BLaER1 treated with 17β-estradiol and CSF1 and Interleukin-3, amounts not matched to agents 10 nM and 100 nM (cell line): Measurements from ENCODE around the gene TBCEL.

Source experiments
- H3K27ac ChIP-seq, 11 experiments: shearing (Covaris generic); formaldehyde crosslinking; 2 replicates each; pipeline ENCODE4 v1.8.1; 2022
- H3K27me3 ChIP-seq, 11 experiments: shearing (Covaris generic); formaldehyde crosslinking; 2 replicates each; pipeline ENCODE4 v1.8.1; 2022
- H3K36me3 ChIP-seq, 11 experiments: shearing (Covaris generic); formaldehyde crosslinking; 2 replicates each; pipeline ENCODE4 v1.8.1; 2022
- H3K4me1 ChIP-seq, 10 experiments: shearing (Covaris generic); formaldehyde crosslinking; 2 replicates each; pipeline ENCODE4 v1.8.1; 2022
- H3K4me2 ChIP-seq, 11 experiments: shearing (Covaris generic); formaldehyde crosslinking; 2 replicates each; pipeline ENCODE4 v1.8.1; 2022
- H3K4me3 ChIP-seq, 10 experiments: shearing (Covaris generic); formaldehyde crosslinking; 2 replicates each; pipeline ENCODE4 v1.8.1; 2022
- H3K9ac ChIP-seq, 11 experiments: shearing (Covaris generic); formaldehyde crosslinking; 2 replicates each; pipeline ENCODE4 v1.8.1; 2022
- H3K9me3 ChIP-seq, 11 experiments: shearing (Covaris generic); formaldehyde crosslinking; replicated peaks in 1 of 11; 2 replicates each; pipeline ENCODE4 v1.8.1; 2022
- H4K20me1 ChIP-seq, 11 experiments: shearing (Covaris generic); formaldehyde crosslinking; 2 replicates each; pipeline ENCODE4 v1.8.1; 2022
- Cebpa-rat ChIP-seq, 11 experiments: shearing (Covaris generic); IDR thresholded peaks; 2 replicates each; pipeline ENCODE4 v1.8.1; 2022

TBCEL gene

DNA sequence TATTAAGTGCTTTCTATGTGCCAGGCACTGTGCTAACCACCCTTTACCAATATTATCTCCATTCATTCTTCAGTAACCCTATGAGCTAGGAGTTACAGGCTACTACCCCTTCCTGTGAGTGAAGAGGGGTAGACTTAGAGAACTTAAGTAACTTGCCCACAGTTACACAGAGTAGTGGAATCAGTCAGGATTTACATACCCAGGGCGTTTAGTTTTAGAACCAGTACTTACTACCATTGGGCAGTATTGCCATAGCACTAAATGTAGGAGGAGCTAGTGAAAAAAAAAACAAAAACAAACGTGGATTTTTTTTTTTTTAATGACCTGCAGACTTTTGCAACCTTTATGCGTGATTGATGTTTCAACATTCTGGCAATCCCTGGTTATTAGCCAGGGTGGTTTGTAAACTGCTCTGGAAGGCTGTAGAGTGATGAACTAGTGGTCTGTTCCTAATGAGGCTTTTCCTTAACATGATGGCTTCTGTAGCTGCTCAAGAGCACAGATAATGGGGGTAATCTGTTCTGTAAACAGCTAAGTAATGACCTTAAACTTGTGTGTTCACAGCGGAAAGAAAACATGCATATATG lies 11.4 kb downstream of the TBCEL start:
- peaks cover 0 to 98% (median 9%) of the 10 kb centered on the region in 11 experiments; a peak in 11 of 22 replicates for H4K20me1 ChIP-seq
- no peak overlapping the region for H3K9ac ChIP-seq
- peaks cover 0 to 20% (median 0%) of the 10 kb centered on the region in 11 experiments; a peak in 6 of 22 replicates for H3K36me3 ChIP-seq
- H3K9me3 ChIP-seq: peaks cover 0 to 7% (median 0%) of the 10 kb centered on the region in 11 experiments; a peak in 2 of 22 replicates
- peaks cover 0 to 5% (median under 1%) of the 10 kb centered on the region in 10 experiments; a peak in 6 of 20 replicates for H3K4me1 ChIP-seq
- H3K4me3 ChIP-seq: no peak overlapping the region
- no peak for TF ChIP-seq Cebpa-rat (IDR thresholded peaks at IDR 0.05)
- no peaks in the 10 kb centered on the region for H3K27me3 ChIP-seq
- H3K4me2 ChIP-seq: no peak overlapping the region
- H3K27ac ChIP-seq: no peak overlapping the region

- Histone ChIP-seq H3K4me3 (no peak overlapping the region), H3K27ac (no peak overlapping the region), H3K4me2 (no peak overlapping the region), H3K4me1 (0 out of 20 replicates have a peak, but pooled peaks cover 0 to 5% (median 0%) of the 10 kb centered on the region in 10 experiments), H3K27me3 (no peaks in the 10 kb centered on the region), H3K36me3 (peaks cover 0 to 15% (median 0%) of the 10 kb centered on the region in 11 experiments; a peak in 6 of 22 replicates), H3K9me3 (peaks cover 0 to 7% (median 0%) of the 10 kb centered on the region in 11 experiments; a peak in 2 of 22 replicates), H3K9ac (no peak overlapping the region), H4K20me1 (peaks cover 0 to 96% (median 9%) of the 10 kb centered on the region in 11 experiments; a peak in 11 of 22 replicates)
- TF ChIP-seq Cebpa-rat (IDR thresholded peaks at IDR 0.05): no peak
Measured at GRCh38 chr11:121035780-121036179, 11.9 kb downstream of the TBCEL start.

DNA sequence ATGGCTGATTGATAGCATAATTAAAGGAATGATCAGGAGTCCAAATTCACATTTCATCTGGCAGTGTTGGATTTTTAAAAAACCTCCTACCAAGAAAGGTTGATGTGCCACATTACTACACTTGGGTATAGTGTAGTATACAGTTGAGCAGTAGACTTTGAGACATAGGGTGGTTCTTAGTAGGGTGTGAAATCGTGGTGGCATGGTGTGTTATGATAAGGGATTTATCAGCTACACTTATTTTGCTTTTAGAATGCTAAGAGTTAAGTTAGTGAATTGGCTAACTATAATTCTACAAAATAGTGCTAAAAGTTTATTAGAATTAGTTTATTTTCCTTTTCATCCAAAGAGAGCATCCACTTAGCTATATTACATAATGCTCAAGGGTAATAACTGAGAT lies 13.1 kb downstream of the TBCEL start:
- Histone ChIP-seq H4K20me1 (peaks cover 0 to 97% (median 9%) of the 10 kb centered on the region in 11 experiments; a peak in 11 of 22 replicates), H3K9me3 (no peaks in the 10 kb centered on the region), H3K27ac (no peak overlapping the region), H3K4me1 (0 out of 20 replicates have a peak, but pooled peaks cover 0 to 5% (median 0%) of the 10 kb centered on the region in 10 experiments), H3K4me3 (no peak overlapping the region), H3K27me3 (no peaks in the 10 kb centered on the region), H3K36me3 (peaks cover 0 to 5% (median 0%) of the 10 kb centered on the region in 11 experiments; a peak in 1 of 22 replicates), H3K4me2 (no peak overlapping the region), H3K9ac (no peak overlapping the region)
- TF ChIP-seq Cebpa-rat (IDR thresholded peaks at IDR 0.05): no peak

DNA sequence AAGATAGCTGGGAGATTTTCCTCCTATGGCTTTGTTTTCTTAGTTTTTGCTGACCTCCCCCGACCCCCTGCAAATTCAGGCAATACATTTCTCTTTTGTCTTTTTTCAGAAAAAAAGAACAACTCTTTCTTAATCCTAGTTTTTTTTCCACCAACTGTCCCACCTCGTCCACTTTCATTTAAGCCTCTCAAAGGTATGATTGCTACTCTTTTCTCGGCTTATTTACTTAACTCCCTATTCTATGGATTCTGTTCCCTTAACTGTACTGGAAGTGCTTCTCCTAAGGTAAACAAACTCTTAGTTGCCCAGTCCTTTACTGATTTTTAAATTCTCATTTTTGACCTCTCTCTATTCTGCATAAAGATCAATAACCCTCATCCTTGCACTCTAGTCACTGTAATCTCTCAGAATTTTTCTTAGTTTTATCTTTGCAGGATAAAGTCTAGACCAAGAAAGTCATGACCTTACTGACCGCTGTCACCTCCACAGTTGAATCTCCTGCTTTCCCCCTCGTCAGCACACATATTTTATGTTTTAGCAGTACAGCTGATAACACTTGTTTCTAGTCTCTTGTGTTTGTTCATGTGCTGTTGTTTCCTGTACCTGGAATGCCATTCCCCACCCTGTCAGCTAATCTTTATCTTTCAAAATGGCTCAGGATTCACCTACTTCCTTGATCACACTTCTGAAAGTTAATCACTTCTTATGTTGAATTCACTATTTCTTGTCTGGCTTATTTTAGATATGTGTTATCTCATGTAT lies 14.9 kb downstream of the TBCEL start:
- no peak for TF ChIP-seq Cebpa-rat (IDR thresholded peaks at IDR 0.05)
- no peaks in the 10 kb centered on the region for H3K27me3 ChIP-seq
- H3K9ac ChIP-seq: no peak overlapping the region
- 0 out of 22 replicates have a peak, but pooled peaks cover 0 to 5% (median 0%) of the 10 kb centered on the region in 11 experiments for H3K36me3 ChIP-seq
- peaks cover 0 to 96% (median 12%) of the 10 kb centered on the region in 11 experiments; a peak in 11 of 22 replicates for H4K20me1 ChIP-seq
- no peak overlapping the region for H3K4me3 ChIP-seq
- 0 out of 20 replicates have a peak, but pooled peaks cover 0 to 5% (median 0%) of the 10 kb centered on the region in 10 experiments for H3K4me1 ChIP-seq
- no peak overlapping the region for H3K4me2 ChIP-seq
- no peak overlapping the region for H3K27ac ChIP-seq
- no peaks in the 10 kb centered on the region for H3K9me3 ChIP-seq

DNA sequence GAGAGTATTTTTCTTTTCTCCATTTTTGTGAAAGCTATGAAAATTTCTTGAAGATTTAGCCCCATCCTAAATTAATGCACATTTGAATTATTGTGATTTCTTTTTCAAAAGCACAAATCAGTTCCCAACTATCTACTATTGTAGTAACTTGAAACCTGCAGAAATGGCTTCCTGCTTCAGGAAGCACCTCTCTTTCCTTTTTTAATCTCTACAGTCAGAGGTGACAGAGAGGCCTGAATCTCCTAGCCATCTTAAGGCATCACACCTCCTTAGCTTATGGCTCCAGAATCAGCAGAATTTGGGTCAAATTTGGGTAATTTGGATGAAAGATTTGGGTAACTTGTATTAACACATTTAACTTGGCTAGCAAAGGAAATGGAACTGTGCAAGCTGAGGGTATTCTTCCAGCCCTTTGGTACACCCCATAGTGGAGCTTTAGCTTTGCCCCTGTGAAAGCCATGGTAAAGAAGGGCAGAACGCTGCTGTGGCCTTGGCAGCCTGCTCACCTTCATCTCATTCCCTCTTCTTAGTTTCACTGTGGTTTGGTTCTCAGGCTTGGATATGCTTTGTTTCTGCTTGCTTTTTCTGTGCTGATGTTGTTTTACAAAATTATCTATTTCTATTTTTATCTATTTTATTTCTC lies 16.2 kb downstream of the TBCEL start:
- H3K4me3 ChIP-seq: no peak overlapping the region
- no peaks in the 10 kb centered on the region for H3K9me3 ChIP-seq
- H3K36me3 ChIP-seq: peaks cover 0 to 8% (median 1%) of the 10 kb centered on the region in 11 experiments; a peak in 6 of 22 replicates
- peaks cover 0 to 96% (median 11%) of the 10 kb centered on the region in 11 experiments; a peak in 11 of 22 replicates for H4K20me1 ChIP-seq
- no peak overlapping the region for H3K4me2 ChIP-seq
- 0 out of 20 replicates have a peak, but pooled peaks cover 0 to 5% (median 0%) of the 10 kb centered on the region in 10 experiments for H3K4me1 ChIP-seq
- no peak overlapping the region for H3K27ac ChIP-seq
- TF ChIP-seq Cebpa-rat (IDR thresholded peaks at IDR 0.05): no peak
- H3K9ac ChIP-seq: no peak overlapping the region
- no peaks in the 10 kb centered on the region for H3K27me3 ChIP-seq

DNA sequence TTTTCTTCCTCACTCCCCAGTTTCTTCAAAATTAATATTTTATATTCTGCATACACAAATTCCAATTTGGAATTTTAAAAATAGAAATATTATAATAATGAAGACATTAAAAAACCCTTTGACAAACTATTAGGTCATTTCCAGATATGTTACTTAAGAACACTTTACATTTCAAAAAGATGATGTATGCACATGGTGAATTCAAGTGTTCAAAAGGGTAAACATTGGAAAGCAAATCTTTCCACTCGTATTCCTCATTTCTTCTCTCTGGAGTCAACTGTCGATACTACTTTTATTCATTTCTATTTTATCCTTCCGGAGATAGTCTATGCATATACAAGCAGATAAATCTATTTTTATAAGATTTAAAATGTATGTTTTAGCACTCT lies 16.7 kb downstream of the TBCEL start:
- H3K4me2 ChIP-seq: no peak overlapping the region
- TF ChIP-seq Cebpa-rat (IDR thresholded peaks at IDR 0.05): no peak
- no peaks in the 10 kb centered on the region for H3K9me3 ChIP-seq
- H3K4me3 ChIP-seq: no peak overlapping the region
- H3K9ac ChIP-seq: no peak overlapping the region
- 0 out of 20 replicates have a peak, but pooled peaks cover 0 to 5% (median 0%) of the 10 kb centered on the region in 10 experiments for H3K4me1 ChIP-seq
- no peaks in the 10 kb centered on the region for H3K27me3 ChIP-seq
- peaks cover 0 to 14% (median 6%) of the 10 kb centered on the region in 11 experiments; a peak in 10 of 22 replicates for H3K36me3 ChIP-seq
- no peak overlapping the region for H3K27ac ChIP-seq
- peaks cover 0 to 96% (median 9%) of the 10 kb centered on the region in 11 experiments; a peak in 10 of 22 replicates for H4K20me1 ChIP-seq

DNA sequence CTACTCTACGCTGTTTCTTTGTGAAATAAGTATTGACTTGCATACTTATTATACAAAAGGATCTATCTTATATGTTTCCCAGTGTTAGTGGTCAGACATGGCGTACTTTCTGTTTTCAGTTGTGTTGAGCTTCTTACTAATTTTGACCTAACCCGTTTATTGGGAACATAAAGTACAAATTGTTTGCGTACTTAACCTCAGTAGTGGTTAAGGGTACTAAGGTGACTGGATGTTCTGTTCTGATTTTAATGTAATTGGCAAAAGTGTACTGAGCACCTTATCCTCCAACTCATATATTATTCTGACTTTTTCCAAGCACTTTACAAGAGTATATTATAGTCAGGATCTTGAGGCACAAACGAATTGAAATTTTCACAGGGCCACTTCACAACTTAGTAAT lies 17.2 kb downstream of the TBCEL start:
- no peaks in the 10 kb centered on the region for H3K27me3 ChIP-seq
- H3K4me3 ChIP-seq: no peak overlapping the region
- no peak overlapping the region for H3K27ac ChIP-seq
- no peaks in the 10 kb centered on the region for H3K9me3 ChIP-seq
- peaks cover 0 to 96% (median 7%) of the 10 kb centered on the region in 11 experiments; a peak in 10 of 22 replicates for H4K20me1 ChIP-seq
- H3K4me1 ChIP-seq: 0 out of 20 replicates have a peak, but pooled peaks cover 0 to 5% (median 0%) of the 10 kb centered on the region in 10 experiments
- no peak overlapping the region for H3K9ac ChIP-seq
- H3K36me3 ChIP-seq: peaks cover 0 to 18% (median 11%) of the 10 kb centered on the region in 11 experiments; a peak in 12 of 22 replicates
- H3K4me2 ChIP-seq: no peak overlapping the region
- TF ChIP-seq Cebpa-rat (IDR thresholded peaks at IDR 0.05): no peak

- Histone ChIP-seq H3K9me3 (no peaks in the 10 kb centered on the region), H3K4me3 (no peak overlapping the region), H3K27ac (no peak overlapping the region), H3K4me2 (no peak overlapping the region), H4K20me1 (peaks cover 0 to 89% (median 6%) of the 10 kb centered on the region in 11 experiments; a peak in 10 of 22 replicates), H3K36me3 (peaks cover 3 to 31% (median 21%) of the 10 kb centered on the region in 11 experiments; a peak in 21 of 22 replicates), H3K27me3 (no peaks in the 10 kb centered on the region), H3K4me1 (0 out of 20 replicates have a peak, but pooled peaks cover 0 to 5% (median 0%) of the 10 kb centered on the region in 10 experiments), H3K9ac (no peak overlapping the region)
- TF ChIP-seq Cebpa-rat (IDR thresholded peaks at IDR 0.05): no peak
Measured at GRCh38 chr11:121042296-121042695, 18.4 kb downstream of the TBCEL start.
